ENCODE results near the gene VWA1.
"Not testable (repeated sequence)": the region's sequence is repeated elsewhere in the genome, so short reads cannot be mapped to it uniquely, and the experiment has no call there.

The VWA1 gene

GRCh38 chr1:1425753-1426495 is 9.6 kb upstream of the VWA1 start:
- no peak for DNase-seq (ENCODE audit: extremely low read depth, low read depth)
- no peak overlapping the region for H3K4me3 ChIP-seq (replicated peaks; ENCODE audit: low read depth, low read length)
- no peak for TF ChIP-seq CTCF (IDR thresholded peaks at IDR 0.05; ENCODE audit: low read depth, low read length, missing control alignments)

- no peak for DNase-seq (ENCODE audit: extremely low read depth, low read depth)
- no peak for TF ChIP-seq CTCF (IDR thresholded peaks at IDR 0.05; ENCODE audit: low read depth, low read length, missing control alignments)
- H3K4me3 ChIP-seq (replicated peaks; ENCODE audit: low read depth, low read length), result no peak overlapping the region
Measured at GRCh38 chr1:1426496-1427105, 8.9 kb upstream of the VWA1 start.

- TF ChIP-seq CTCF (IDR thresholded peaks at IDR 0.05; ENCODE audit: low read depth, low read length, missing control alignments), result no peak
- DNase-seq (ENCODE audit: extremely low read depth, low read depth), result no peak
- H3K4me3 ChIP-seq (replicated peaks; ENCODE audit: low read depth, low read length), result no peak overlapping the region
Measured at GRCh38 chr1:1427106-1427819, 8.2 kb upstream of the VWA1 start.

- no peak for TF ChIP-seq CTCF (IDR thresholded peaks at IDR 0.05; ENCODE audit: low read depth, low read length, missing control alignments)
- no peak overlapping the region for H3K4me3 ChIP-seq (replicated peaks; ENCODE audit: low read depth, low read length)
- DNase-seq (ENCODE audit: extremely low read depth, low read depth), result no peak
Measured at GRCh38 chr1:1427820-1428148, 7.7 kb upstream of the VWA1 start.

- no peak overlapping the region for H3K4me3 ChIP-seq (replicated peaks; ENCODE audit: low read depth, low read length)
- TF ChIP-seq CTCF (IDR thresholded peaks at IDR 0.05; ENCODE audit: low read depth, low read length, missing control alignments), result no peak
- no peak for DNase-seq (ENCODE audit: extremely low read depth, low read depth)
Measured at GRCh38 chr1:1428174-1428573, 7.3 kb upstream of the VWA1 start.

GRCh38 chr1:1428967-1429366 is 6.5 kb upstream of the VWA1 start:
- DNase-seq (ENCODE audit: extremely low read depth, low read depth); H3K4me3 ChIP-seq (replicated peaks; ENCODE audit: low read depth, low read length): not testable (repeated sequence)

GRCh38 chr1:1429671-1430073 is 5.8 kb upstream of the VWA1 start:
- no peak for DNase-seq (ENCODE audit: extremely low read depth, low read depth)
- H3K4me3 ChIP-seq (replicated peaks; ENCODE audit: low read depth, low read length), result no peak overlapping the region
- no peak for TF ChIP-seq CTCF (IDR thresholded peaks at IDR 0.05; ENCODE audit: low read depth, low read length, missing control alignments)
